ENCODE results near the gene KIF7.

DNA sequence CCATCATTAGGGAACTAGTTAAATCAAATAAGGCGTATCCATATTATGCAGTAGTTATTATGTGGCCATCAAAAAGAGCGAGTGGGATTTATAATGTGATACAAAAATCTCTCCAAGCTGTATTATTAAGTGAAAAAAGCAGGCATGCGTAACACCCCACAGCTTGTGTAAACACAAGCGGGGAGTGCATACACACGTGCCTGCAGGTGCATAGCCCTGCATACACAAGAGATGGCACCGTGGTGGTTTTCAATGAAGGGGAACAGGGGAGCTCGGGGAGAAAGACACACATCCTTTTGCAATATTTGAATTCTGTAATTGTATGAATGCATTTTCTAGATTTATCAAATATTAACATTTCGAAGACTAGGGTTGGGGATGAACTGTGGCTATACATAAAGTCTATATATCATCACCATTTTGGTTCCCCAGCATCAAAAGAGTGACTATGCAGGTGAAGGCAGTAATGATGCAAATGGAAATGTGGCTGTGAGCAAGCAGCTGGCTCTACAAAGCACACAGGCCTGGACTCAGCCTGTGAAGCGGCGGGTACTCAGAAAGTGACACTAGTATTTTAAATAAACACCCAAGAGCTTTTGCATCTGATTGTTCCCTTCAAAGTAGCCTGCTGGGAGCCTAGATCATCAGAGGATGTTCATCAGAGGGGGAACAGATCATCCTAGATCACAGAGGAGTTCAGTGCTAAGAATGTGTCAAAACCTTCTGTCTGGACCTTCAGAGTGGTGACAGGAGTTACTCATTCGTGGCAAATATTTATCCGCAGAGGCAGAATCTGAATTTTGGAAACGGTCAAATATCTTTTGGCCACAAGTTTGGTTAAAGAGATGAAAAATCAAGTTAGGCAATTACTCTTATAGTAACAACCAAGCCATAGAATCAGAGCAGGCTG, 9.4 kb upstream of the KIF7 start:
- TF ChIP-seq SMC3 (IDR thresholded peaks at IDR 0.05; ENCODE audit: low read depth, low read length), result no peak
- TF ChIP-seq, protein P1, sequence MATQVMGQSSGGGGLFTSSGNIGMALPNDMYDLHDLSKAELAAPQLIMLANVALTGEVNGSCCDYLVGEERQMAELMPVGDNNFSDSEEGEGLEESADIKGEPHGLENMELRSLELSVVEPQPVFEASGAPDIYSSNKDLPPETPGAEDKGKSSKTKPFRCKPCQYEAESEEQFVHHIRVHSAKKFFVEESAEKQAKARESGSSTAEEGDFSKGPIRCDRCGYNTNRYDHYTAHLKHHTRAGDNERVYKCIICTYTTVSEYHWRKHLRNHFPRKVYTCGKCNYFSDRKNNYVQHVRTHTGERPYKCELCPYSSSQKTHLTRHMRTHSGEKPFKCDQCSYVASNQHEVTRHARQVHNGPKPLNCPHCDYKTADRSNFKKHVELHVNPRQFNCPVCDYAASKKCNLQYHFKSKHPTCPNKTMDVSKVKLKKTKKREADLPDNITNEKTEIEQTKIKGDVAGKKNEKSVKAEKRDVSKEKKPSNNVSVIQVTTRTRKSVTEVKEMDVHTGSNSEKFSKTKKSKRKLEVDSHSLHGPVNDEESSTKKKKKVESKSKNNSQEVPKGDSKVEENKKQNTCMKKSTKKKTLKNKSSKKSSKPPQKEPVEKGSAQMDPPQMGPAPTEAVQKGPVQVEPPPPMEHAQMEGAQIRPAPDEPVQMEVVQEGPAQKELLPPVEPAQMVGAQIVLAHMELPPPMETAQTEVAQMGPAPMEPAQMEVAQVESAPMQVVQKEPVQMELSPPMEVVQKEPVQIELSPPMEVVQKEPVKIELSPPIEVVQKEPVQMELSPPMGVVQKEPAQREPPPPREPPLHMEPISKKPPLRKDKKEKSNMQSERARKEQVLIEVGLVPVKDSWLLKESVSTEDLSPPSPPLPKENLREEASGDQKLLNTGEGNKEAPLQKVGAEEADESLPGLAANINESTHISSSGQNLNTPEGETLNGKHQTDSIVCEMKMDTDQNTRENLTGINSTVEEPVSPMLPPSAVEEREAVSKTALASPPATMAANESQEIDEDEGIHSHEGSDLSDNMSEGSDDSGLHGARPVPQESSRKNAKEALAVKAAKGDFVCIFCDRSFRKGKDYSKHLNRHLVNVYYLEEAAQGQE (IDR thresholded peaks at IDR 0.05; ENCODE audit: low read depth, low read length), result no peak
- no peak for TF ChIP-seq CTCF (IDR thresholded peaks at IDR 0.05)
- no peak for TF ChIP-seq YY1 (IDR thresholded peaks at IDR 0.05; ENCODE audit: low read depth)
- TF ChIP-seq EP300 (IDR thresholded peaks at IDR 0.05; ENCODE audit: borderline replicate concordance in 1 of 2, low read depth in 1 of 2, low read length in 1 of 2), result no peak
- TF ChIP-seq NRF1 (IDR thresholded peaks at IDR 0.05; ENCODE audit: low read depth, low read length), result no peak
- no peak for TF ChIP-seq TCF12 (IDR thresholded peaks at IDR 0.05)
- no peak for TF ChIP-seq EZH2phosphoT487 (IDR thresholded peaks at IDR 0.05; ENCODE audit: borderline replicate concordance, low read depth)
- no peak for TF ChIP-seq POLR2AphosphoS5 (IDR thresholded peaks at IDR 0.05; ENCODE audit: low read depth, low read length)
- TF ChIP-seq MXI1 (IDR thresholded peaks at IDR 0.05; ENCODE audit: low read depth, low read length), result no peak
- TF ChIP-seq ELF1 (IDR thresholded peaks at IDR 0.05), result no peak

All from SK-N-SH (cell line).